Thyroid gland (tissue), 4 donors: Measurements from ENCODE around the gene DCDC2.

Experiments used
- CTCF ChIP-seq, 6 experiments: fragments of 200-600 bp in 3 of 6; fragments of 450-650 bp in 3 of 6; sonication (generic) in 3 of 6; IDR thresholded peaks; one replicate each; pipeline ENCODE4 v1.5.1; 2016 to 2019; ENCODE audit warnings: antibody characterized with exemption in 6 of 6, mild to moderate bottlenecking in 2 of 6, inconsistent platforms in 1 of 6, moderate library complexity in 1 of 6
- POLR2A ChIP-seq, 2 donors: fragments of 450-650 bp; IDR thresholded peaks; one replicate each; pipeline ENCODE4 v1.6.1; 2017; ENCODE audit warnings: antibody characterized with exemption in 2 of 2, mild to moderate bottlenecking in 2 of 2, moderate library complexity in 1 of 2

- TF ChIP-seq CTCF (IDR thresholded peaks at IDR 0.05) (no peak), POLR2A (IDR thresholded peaks at IDR 0.05) (no peak)
Measured at GRCh38 chr6:24332317-24332716, 25.5 kb downstream of the DCDC2 start.
